Measurements from ENCODE around the gene PTS.

GRCh38 chr11:112177589-112177988 is 48.6 kb upstream of the PTS start:
- no peak for TF ChIP-seq POLR2A (IDR thresholded peaks at IDR 0.05; ENCODE audit: low read depth, low read length)
- no peak for TF ChIP-seq TAF1 (IDR thresholded peaks at IDR 0.05; ENCODE audit: low read depth, low read length)
- TF ChIP-seq POLR2AphosphoS5 (IDR thresholded peaks at IDR 0.05; ENCODE audit: low read depth, low read length) = no peak
